Measurements from ENCODE around the gene FBXO46. TPM values are rescaled to one million over a fixed set of nuclear protein-coding genes. Genes with fewer than 3 reads are reported as not detected.
"Not testable (repeated sequence)": the region's sequence is repeated elsewhere in the genome, so short reads cannot be mapped to it uniquely, and the experiment has no call there.

FBXO46 gene
- total RNA-seq, 1 experiment from 2014 or later, result 18.8 TPM

- Histone ChIP-seq H3K36me3 (ENCODE audit: insufficient read depth, low read length, poor library complexity, severe bottlenecking) (peaks cover 18% of the 10 kb centered on the region), H3K27me3 (replicated peaks; ENCODE audit: insufficient read depth, low read depth, low read length, poor library complexity) (no peaks in the 10 kb centered on the region), H3K4me1 (ENCODE audit: insufficient read depth, low read length, poor library complexity, severe bottlenecking) (peaks cover 9% of the 10 kb centered on the region), H3K9me3 (ENCODE audit: low read depth, low read length, poor library complexity, severe bottlenecking) (no peaks in the 10 kb centered on the region), H3K4me3 (ENCODE audit: low read depth, low read length, poor library complexity, severe bottlenecking) (peak within 1 kb of the TSS; percentile 63), H3K27ac (ENCODE audit: low read depth, low read length, poor library complexity, severe bottlenecking) (peak within 1 kb of the TSS; percentile 88)
- intact Hi-C loops (cut with micrococcal nuclease; ENCODE audit: unreplicated experiment), result loop anchor here (1.0 to 10.0 kb wide), 4 partner anchors 82 to 265 kb away; partner anchors contain the start of gene GPR4
- no peak for TF ChIP-seq EZH2 (IDR thresholded peaks at IDR 0.05; ENCODE audit: borderline replicate concordance, low read depth, low read length, poor library complexity, severe bottlenecking)
- TF ChIP-seq, protein P1, sequence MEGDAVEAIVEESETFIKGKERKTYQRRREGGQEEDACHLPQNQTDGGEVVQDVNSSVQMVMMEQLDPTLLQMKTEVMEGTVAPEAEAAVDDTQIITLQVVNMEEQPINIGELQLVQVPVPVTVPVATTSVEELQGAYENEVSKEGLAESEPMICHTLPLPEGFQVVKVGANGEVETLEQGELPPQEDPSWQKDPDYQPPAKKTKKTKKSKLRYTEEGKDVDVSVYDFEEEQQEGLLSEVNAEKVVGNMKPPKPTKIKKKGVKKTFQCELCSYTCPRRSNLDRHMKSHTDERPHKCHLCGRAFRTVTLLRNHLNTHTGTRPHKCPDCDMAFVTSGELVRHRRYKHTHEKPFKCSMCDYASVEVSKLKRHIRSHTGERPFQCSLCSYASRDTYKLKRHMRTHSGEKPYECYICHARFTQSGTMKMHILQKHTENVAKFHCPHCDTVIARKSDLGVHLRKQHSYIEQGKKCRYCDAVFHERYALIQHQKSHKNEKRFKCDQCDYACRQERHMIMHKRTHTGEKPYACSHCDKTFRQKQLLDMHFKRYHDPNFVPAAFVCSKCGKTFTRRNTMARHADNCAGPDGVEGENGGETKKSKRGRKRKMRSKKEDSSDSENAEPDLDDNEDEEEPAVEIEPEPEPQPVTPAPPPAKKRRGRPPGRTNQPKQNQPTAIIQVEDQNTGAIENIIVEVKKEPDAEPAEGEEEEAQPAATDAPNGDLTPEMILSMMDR (conservative IDR thresholded peaks at IDR 0.05; ENCODE audit: low read depth, low read length), result no peak
- POLR2A ChIA-PET (ENCODE audit: low non-redundant PET), result interaction anchor here (0.6 to 1.0 kb wide), 3 partner anchors 25 to 130 kb away, joined by 3 to 12 read pairs (median 5); partner anchors contain the start of gene SIX5
- CTCF ChIA-PET, result interaction anchor here (0.5 to 1.9 kb wide), 10 partner anchors 10 to 226 kb away, joined by 3 to 14 read pairs (median 4); no protein-coding TSS in a partner anchor
- BruUV-seq (replicated peaks), result no TSS peak
- DNase-seq (ENCODE audit: low spot score), result peak; percentile 100
Observed at GRCh38 chr19:45692187-45693105, 38.2 kb downstream of the FBXO46 start, which contains the start of gene QPCTL. Gene QPCTL, plus strand, starts transcription at chr19:45692666. Its CDS starts 38 bp downstream, at chr19:45692704.

GRCh38 chr19:45691516-45692186 is 39.0 kb downstream of the FBXO46 start, which contains the start of gene SNRPD2:
Gene SNRPD2, minus strand, starts transcription at chr19:45691953. Its CDS starts 65 bp downstream, at chr19:45691888.
- ChIA-PET CTCF (interaction anchor here (0.5 to 1.9 kb wide), 6 partner anchors 14 to 211 kb away, joined by 3 to 14 read pairs (median 5); no protein-coding TSS in a partner anchor), POLR2A (ENCODE audit: low non-redundant PET) (interaction anchor here (0.6 to 1.0 kb wide), 2 partner anchors 78 to 129 kb away, joined by 3 to 12 read pairs; partner anchors contain the start of gene SIX5)
- TSS peak; percentile 92 for BruUV-seq (replicated peaks)
- TF ChIP-seq EZH2 (IDR thresholded peaks at IDR 0.05; ENCODE audit: borderline replicate concordance, low read depth, low read length, poor library complexity, severe bottlenecking), result no peak
- TF ChIP-seq, protein P1 (conservative IDR thresholded peaks at IDR 0.05; ENCODE audit: low read depth, low read length), result no peak
- H3K4me3 ChIP-seq (ENCODE audit: low read depth, low read length, poor library complexity, severe bottlenecking), result peak within 1 kb of the TSS; percentile 63
- peaks cover 9% of the 10 kb centered on the region for H3K4me1 ChIP-seq (ENCODE audit: insufficient read depth, low read length, poor library complexity, severe bottlenecking)
- DNase-seq (ENCODE audit: low spot score), result peak; percentile 95
- peaks cover 26% of the 10 kb centered on the region for H3K36me3 ChIP-seq (ENCODE audit: insufficient read depth, low read length, poor library complexity, severe bottlenecking)
- H3K27ac ChIP-seq (ENCODE audit: low read depth, low read length, poor library complexity, severe bottlenecking), result peak within 1 kb of the TSS; percentile 88
- no peaks in the 10 kb centered on the region for H3K9me3 ChIP-seq (ENCODE audit: low read depth, low read length, poor library complexity, severe bottlenecking)
- H3K27me3 ChIP-seq (replicated peaks; ENCODE audit: insufficient read depth, low read depth, low read length, poor library complexity), result no peaks in the 10 kb centered on the region
- intact Hi-C loops (cut with micrococcal nuclease; ENCODE audit: unreplicated experiment), result loop anchor here (5.0 to 10.0 kb wide), 3 partner anchors 83 to 264 kb away; partner anchors contain the start of gene GPR4

- no TSS peak for BruUV-seq (replicated peaks)
- Histone ChIP-seq H3K9me3 (ENCODE audit: low read depth, low read length, poor library complexity, severe bottlenecking) (no peaks in the 10 kb centered on the region), H3K4me3 (ENCODE audit: low read depth, low read length, poor library complexity, severe bottlenecking) (no peak overlapping the region), H3K27me3 (replicated peaks; ENCODE audit: insufficient read depth, low read depth, low read length, poor library complexity) (no peaks in the 10 kb centered on the region), H3K27ac (ENCODE audit: low read depth, low read length, poor library complexity, severe bottlenecking) (no peak overlapping the region), H3K4me1 (ENCODE audit: insufficient read depth, low read length, poor library complexity, severe bottlenecking) (peaks cover 9% of the 10 kb centered on the region), H3K36me3 (ENCODE audit: insufficient read depth, low read length, poor library complexity, severe bottlenecking) (peaks cover 40% of the 10 kb centered on the region)
- POLR2A ChIA-PET (ENCODE audit: low non-redundant PET), result interaction anchor here (0.7 kb wide), 1 partner anchor 318 kb away, joined by 3 read pairs; no protein-coding TSS in a partner anchor
- intact Hi-C loops (cut with micrococcal nuclease; ENCODE audit: unreplicated experiment), result no loop called here
- no peak for TF ChIP-seq EZH2 (IDR thresholded peaks at IDR 0.05; ENCODE audit: borderline replicate concordance, low read depth, low read length, poor library complexity, severe bottlenecking)
- TF ChIP-seq, protein P1 (conservative IDR thresholded peaks at IDR 0.05; ENCODE audit: low read depth, low read length), result no peak
- CTCF ChIA-PET, result no interaction called here
- DNase-seq (ENCODE audit: low spot score), result no peak
Observed at GRCh38 chr19:45687599-45687998, 43.1 kb downstream of the FBXO46 start.

DNA sequence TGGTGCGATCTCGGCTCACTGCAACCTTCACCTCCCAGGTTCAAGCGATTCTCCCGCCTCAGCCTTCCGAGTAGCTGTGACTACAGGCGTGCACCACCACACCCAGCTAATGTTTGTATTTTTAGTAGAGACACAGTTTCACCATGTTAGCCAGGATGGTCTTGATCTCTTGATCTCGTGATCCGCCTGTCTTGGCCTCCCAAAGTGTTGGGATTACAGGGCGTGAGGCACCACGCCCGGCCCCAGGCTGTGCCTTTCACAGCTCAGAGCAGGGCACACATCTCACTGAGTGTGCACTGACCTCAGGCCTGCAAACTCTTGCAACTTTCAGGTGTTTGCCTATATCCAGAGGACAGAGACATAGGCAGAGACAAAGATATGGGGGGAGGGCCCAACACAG is 45.7 kb downstream of the FBXO46 start:
- H3K4me1 ChIP-seq (ENCODE audit: insufficient read depth, low read length, poor library complexity, severe bottlenecking); BruUV-seq (replicated peaks); H3K27ac ChIP-seq (ENCODE audit: low read depth, low read length, poor library complexity, severe bottlenecking); H3K4me3 ChIP-seq (ENCODE audit: low read depth, low read length, poor library complexity, severe bottlenecking); DNase-seq (ENCODE audit: low spot score); intact Hi-C loops (cut with micrococcal nuclease; ENCODE audit: unreplicated experiment); H3K27me3 ChIP-seq (replicated peaks; ENCODE audit: insufficient read depth, low read depth, low read length, poor library complexity); H3K9me3 ChIP-seq (ENCODE audit: low read depth, low read length, poor library complexity, severe bottlenecking): not testable (repeated sequence)
- ChIA-PET POLR2A (ENCODE audit: low non-redundant PET) (interaction anchor here (0.6 kb wide), 1 partner anchor 23 kb away, joined by 17 read pairs; no protein-coding TSS in a partner anchor), CTCF (interaction anchor here (0.7 kb wide), 1 partner anchor 261 kb away, joined by 4 read pairs; the partner anchor contains the start of gene ERCC1)
- peaks cover 40% of the 10 kb centered on the region for H3K36me3 ChIP-seq (ENCODE audit: insufficient read depth, low read length, poor library complexity, severe bottlenecking)

Data from A673 (cell line).